ENCODE results near the gene ANKRD42.
A peak's percentile ranks its signal among the peaks of the same experiment; 100 is the strongest.
"Not testable (repeated sequence)": the region's sequence is repeated elsewhere in the genome, so short reads cannot be mapped to it uniquely, and the experiment has no call there.

ANKRD42 gene

DNA sequence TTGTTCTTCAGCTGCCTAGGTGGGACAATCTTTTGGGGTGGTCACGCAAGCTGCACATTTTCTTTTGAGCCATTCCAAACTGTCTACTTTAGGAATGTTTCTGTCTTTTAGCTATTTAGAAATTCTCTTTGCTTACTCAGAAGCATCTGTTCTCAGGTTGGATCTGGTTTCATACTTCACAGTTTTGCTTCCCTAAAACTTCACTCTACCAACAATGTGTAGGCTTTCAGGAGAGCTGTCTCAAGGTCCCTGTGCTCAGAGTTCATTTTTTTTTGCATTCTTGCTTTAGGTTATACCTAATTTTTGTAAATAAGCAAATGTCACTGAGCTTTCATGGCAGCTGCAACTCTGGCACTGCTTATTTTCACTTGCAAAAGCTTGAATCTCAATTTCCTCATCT lies 55.9 kb downstream of the ANKRD42 start:
- DNase-seq, result no peak

GRCh38 chr11:83249972-83250593 lies 56.6 kb downstream of the ANKRD42 start:
- DNase-seq, result peak; percentile 45 to 63 (median 62)

- DNase-seq, result no peak
Measured at GRCh38 chr11:83252266-83252665, 58.8 kb downstream of the ANKRD42 start.

DNA sequence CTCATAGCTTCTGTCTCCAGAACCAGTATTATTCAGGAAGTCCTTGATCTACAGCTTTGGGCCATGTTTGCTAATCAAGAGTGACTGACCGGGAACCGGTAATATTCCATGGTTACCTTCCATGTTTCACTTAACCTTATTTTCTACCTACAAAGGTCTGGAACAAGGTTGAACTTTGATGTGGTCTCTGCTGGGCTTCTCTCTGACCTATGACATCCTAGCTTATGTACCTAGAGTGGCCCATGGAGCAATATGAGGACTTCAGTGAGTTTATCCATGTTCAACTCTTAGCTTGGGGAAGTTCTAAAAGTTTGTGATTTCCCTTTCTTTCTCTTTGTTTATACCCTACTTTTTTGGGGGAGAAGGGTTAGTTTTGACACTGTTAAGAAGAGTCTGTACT lies 59.4 kb downstream of the ANKRD42 start:
- no peak for DNase-seq

DNA sequence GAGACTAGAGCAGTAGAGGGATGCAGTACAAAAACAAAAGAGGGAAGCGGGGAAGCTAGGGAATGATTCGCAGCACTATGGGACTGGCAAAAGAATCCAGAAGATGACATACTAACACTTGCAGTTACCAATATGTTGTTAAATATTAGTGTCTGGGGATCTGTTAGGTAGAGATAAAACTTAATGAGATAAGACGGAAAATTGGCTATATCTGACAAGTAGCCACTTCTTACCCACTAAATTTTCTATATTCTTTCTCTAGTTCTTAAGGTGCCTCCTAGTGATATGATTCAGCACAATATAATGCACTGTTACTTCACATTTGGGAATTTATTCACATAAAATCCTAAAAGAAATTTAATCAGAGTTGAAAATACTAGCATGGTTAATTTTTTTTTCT lies 61.9 kb downstream of the ANKRD42 start:
- DNase-seq, result no peak

GRCh38 chr11:83256602-83257340 lies 63.3 kb downstream of the ANKRD42 start:
- no peak for DNase-seq

- DNase-seq, result no peak
Measured at GRCh38 chr11:83257761-83258168, 64.3 kb downstream of the ANKRD42 start.

GRCh38 chr11:83259559-83259958 lies 66.0 kb downstream of the ANKRD42 start:
- DNase-seq, result no peak

DNA sequence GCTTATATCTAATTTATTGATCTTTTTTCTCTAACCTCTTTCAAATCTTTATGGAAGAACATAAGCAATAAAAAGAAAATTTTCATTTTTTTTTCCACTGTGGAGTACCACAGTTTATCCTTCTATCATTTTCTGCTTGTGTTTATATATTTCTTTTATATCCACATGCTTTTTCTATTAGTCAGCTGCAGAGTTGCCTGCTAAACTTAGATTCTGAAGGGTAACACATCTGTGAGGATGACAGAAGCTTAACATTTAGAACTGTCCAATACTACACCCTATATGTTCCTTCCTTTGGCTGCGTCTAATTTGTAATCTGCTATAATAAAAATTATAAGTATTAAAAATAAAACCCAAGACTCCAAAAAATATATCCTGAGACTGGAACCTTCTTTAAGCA lies 71.8 kb downstream of the ANKRD42 start:
- no peak for DNase-seq

DNA sequence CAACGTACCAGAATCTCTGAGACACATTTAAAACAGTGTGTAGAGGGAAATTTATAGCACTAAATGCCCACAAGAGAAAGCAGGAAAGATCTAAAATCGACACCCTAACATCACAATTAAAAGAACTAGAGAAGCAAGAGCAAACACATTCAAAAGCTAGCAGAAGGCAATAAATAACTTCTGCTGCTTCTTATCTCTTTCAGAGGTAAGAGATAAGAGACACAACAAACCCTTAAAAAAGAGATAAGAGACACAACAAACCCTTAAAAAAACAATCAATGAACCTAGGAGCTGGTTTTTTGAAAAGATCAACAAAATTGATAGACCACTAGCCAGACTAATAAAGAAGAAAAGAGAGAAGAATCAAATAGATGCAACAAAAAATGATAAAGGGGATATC lies 75.6 kb downstream of the ANKRD42 start:
- not testable (repeated sequence) for DNase-seq

GRCh38 chr11:83271734-83272133 lies 78.2 kb downstream of the ANKRD42 start:
- DNase-seq, result not testable (repeated sequence)

GRCh38 chr11:83272627-83273026 lies 79.1 kb downstream of the ANKRD42 start:
- DNase-seq, result no peak

GRCh38 chr11:83275888-83276641 lies 82.6 kb downstream of the ANKRD42 start:
- no peak for DNase-seq

GRCh38 chr11:83278351-83278750 lies 84.8 kb downstream of the ANKRD42 start:
- no peak for DNase-seq

GRCh38 chr11:83280256-83280655 lies 86.7 kb downstream of the ANKRD42 start:
- DNase-seq, result no peak

DNA sequence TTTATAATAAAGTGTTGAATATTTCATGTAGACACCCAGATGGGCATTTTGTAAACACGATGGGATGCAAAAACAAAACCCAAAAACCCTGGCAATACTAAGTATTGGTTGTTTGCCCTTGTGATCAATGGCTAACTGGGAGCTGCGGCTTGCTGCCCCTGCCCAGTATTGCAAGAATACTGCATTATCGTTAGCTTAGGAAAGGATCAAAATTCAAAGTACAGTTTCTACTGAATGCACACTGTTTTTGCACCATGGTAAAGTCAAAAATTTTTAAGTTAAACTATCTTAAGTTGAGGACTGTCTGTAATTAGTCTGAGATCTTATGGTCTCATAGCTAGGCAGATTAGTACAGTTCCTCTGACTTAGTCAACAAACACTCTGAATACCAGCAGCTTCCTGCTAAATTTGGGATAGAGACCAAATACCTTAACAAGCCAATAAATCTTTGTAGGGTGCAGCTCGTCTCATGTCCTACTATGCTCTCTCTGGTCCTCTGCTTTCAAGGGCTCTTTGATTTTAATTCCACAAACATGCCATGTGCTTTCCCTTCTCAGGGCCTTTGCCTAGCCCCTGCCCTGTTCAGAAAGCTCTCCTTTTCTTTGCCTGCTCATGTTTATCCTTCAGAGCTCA lies 88.7 kb downstream of the ANKRD42 start:
- DNase-seq, result no peak

DNA sequence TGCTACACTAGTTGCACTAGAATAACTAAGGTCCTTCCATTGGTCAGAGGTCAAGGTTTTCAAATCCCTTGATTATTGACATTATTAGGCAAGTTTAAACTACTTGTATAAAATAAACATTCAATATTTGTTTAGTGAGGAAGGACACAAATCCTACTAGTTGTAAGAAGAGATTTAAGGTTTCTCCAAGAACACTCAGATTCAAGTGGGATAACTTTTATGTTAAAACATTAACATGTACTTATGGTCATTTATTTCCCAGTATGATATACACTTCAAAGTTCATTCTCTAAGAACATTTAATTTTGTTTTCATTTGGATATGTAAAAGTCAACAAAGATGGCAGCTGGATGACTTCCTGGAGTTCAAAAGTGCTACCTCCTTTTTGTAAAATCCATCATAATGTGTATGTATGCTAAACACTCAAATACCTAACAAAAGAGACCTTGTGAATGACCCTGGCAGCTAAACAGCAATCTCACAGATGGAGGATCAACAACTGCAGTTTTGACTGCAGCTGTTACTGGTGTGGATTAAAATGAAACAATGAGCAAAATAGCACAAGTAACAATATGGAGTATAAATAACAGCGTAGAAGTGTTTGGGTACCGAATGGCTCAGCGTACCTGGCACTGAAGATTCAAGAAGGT lies 91.1 kb downstream of the ANKRD42 start:
- DNase-seq, result no peak

DNA sequence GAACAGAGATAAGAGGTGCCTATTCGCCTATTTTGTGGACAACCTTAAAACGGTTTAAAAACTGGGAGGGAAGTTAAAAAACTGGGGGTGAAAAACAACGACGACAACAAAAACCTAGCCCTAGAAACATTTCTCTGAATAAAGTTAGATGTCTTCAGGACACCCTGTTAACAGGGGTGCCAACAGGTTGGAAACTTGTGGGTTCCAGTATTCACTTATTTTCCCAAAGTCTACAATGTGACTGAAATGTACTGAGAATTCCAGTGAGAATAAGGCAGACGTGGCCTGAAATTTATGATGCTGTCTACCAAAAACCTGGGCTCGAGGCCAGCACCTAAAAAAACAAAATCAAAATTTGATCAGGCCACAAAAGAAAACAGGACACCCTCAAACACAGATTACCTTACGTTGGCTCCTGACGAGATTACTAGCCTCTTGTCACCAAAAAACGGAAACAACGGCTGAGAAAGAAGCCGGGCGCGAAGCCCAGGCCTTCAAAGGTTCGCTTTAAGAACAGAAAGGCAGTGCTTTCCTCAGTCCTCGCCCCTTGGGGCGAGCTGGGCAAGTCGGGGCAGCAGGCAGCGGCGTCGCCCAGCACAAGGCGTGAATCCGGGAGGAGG lies 91.7 kb downstream of the ANKRD42 start:
- peak in 2 of 3 donors; percentile 73 to 83 for DNase-seq

DNA sequence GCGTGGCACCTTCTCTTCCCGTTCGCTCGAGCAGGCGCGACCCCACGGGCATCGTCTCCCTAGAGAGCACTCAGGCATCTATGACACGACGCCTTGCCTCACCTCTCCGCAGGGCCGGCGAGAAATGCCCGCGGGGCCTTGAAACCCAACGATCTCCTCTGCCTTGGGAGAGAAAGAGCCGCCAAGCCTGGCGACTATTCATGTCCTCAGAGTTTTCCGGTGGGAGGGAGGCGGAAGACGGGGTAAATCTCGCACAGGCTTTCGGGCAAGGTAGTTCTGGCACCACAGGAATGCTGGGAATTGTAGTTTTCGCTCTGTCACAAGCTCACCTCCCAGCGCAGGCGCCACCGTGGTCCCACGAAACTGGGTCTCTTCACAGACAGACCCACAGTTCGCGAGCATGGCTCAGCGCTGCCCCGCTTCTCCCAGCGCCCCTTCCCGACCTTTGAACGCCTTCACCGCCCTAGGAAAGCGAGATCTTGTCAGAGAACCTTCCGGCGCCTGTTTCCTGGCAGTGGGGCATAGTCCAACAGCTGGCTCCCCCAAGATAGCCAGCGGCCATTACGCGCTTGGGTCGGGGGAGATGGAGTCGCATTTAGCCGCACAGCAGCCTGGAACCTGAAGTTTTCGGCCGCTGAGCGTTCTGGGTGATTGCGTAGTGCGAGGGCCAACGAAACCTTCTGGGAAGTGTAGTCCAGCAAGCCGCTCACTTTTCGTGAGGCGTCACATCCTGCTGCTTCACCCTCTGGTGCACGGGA lies 92.4 kb downstream of the ANKRD42 start, which contains the start of gene CCDC90B:
Gene CCDC90B, minus strand, starts transcription at position 597 of the 758 bp plus-strand sequence. Its CDS starts 395 bp downstream, at position 202.
- peak; percentile 96 to 98 (median 98) for DNase-seq

DNA sequence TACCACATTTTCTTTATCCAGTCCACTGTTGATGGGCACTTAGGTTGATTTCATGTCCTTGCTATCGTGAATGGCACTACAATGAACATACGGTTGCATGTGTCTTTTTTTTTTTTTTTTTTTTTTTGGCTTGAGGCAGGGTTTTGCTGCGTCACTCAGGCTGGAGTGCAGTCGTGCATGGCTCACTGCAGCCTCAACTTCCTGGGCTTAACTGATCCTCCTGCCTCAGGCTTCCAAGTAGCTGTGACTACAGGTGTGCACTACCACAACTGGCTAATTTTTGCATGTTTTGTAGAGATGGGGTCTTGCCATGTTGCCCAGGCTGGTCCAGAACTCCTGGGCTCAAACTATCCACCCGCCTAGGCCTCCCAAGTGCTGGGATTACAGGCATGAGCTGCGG lies 94.1 kb downstream of the ANKRD42 start:
- no peak for DNase-seq

DNA sequence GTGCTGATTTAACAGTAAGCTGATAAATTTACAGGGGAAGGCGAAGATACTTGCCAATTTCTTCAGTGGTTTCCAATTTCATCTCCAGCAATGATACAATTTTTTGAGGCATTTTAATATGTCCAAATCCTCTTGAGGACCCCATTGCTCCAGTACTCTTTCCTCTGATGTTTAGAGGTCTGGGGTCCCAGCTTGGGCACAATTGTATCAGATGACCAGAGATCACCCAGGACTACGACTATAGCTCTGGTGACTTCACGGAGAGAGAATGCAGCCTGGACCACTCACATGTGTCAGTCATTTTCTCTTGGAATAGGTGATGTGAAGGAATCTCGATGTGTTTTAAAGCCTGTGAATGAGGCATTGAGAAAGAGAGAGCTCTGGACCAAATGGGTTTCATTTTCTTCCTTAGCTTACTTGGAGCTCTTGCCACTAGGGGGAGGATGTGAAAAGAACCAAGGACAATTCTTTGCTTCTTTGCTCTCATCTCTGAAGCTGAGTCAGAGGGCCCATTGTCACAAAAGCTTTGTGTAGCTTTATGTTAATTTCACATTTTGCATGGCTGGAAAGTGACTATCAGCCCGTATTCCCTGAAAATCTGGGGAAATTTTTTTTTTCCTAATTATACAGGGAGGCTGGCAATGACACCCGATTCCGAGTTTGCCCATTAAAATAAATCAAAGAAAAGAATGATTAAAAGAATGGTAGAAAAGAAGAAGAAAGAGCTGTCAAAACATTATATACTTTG lies 99.4 kb downstream of the ANKRD42 start:
- peak; percentile 72 to 77 (median 73) for DNase-seq

Measured in suppressor macrophage treated with lipopolysaccharide for 1 hour (primary cell).